ENCODE results near the gene YTHDF2.

YTHDF2 gene

DNA sequence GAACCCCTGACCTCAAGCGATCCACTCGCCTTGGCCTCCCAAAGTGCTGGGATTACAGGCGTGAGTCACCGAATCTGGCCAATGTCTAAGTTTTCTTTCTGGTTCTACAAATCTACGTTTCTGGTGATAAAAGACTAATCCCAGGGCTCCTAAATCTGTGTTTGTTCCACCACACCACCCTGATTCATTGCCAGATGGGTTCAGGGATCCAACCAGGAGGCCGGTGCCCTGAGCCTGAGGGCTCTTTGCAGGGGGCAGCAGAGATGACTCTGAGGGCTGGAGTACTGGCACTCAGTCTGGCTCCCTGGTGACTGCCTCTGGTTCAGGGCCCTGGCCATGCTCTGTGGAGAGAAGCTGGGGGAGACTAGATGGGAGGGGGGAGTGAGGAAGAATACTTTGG lies 64.7 kb downstream of the YTHDF2 start:
- no peak for DNase-seq (ENCODE audit: low spot score)

DNA sequence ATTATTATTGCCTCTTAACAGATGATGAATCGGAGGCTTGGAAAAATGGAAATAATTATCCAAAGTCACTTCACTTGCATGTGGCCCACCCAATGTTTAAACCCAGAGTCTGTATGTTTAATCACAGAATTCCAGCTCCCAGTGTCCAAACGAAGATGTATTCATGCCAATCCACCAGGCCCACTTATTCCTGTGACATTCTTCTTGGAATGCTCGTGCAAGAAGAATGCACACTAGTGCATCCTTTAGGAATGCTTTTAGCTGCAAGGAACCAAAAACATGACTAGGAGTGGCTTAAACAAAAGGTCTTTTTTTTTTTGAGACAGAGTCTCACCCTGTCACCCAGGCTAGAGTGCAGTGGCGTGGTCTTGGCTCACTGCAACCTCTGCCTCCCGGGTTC lies 66.3 kb downstream of the YTHDF2 start:
- no peak for DNase-seq (ENCODE audit: low spot score)

DNA sequence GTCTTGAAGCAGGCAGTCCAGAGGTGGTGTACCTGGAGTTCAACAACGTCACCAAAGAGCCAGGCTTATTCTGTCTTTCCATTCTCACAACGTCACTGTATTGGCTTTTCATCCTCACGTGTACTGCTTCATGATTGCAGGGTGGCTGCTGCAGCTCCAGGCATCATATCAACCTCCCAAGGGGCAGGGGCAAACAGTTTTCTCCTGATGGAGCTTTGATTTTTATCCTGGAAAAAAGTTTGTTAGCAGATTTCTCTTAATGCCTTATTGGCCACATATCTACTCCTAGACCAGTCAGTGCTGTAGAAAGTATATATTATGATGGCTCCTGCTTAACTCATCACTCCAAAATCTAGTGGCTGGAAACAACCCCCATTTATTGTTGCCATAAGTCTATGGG lies 66.9 kb downstream of the YTHDF2 start:
- DNase-seq (ENCODE audit: low spot score) = no peak

DNA sequence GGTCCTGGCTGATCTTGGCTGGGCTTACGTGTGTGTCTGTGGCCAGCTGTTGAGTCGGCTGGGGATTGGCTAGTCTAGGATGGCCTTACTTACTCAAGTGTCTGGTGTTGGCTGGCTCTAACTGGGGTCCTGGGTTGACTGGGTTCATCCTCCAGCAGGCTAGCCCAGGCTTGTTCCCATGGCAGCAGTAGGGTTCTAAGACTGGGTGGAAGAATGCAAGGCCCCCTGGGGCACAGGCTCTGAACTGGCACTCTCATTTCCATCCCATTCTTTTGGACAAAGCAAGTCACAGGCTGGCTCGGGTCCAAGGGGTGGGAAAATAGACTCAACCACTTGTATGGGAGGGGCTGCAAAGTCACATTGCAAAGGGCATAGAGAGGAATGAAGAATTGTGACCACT lies 67.3 kb downstream of the YTHDF2 start:
- no peak for DNase-seq (ENCODE audit: low spot score)

DNA sequence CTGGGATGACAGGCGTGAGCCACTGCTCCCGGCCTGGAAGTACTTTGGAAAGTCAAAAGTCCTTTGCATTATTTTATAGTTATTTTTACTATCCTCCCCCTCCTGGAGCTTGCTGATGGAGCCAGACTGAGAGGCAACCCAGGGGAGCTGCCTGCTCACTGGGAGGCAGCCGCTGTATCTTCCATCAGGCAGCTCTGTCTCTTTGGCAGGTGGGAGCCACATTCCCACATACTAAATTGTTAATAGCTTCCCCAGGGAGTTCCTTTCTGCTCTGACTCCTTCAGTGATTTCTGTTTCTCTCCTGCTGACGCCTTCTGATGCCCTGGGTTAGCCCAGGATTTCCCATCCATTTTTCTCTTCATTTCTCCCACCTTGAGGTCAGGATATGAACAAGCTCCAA lies 70.3 kb downstream of the YTHDF2 start:
- DNase-seq (ENCODE audit: low spot score) = no peak

DNA sequence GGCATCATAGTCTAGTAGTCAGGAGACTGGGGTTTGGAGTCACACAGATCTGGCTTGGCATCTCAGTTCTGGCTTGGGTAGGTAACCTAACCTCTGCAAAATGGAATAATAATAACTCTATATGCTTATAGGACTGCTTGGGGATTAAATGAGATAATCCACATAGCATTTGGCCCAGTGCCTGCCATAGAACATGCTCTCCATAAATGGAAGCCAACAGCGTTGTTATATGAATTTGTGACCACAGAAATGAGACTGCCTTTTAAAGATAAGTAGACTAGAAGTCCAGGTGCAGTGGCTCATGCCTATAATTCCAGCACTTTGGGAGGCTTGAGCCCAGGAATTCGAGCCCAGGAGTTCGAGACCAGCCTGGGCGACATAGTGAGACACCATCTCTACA lies 71.2 kb downstream of the YTHDF2 start:
- DNase-seq (ENCODE audit: low spot score) = no peak

DNA sequence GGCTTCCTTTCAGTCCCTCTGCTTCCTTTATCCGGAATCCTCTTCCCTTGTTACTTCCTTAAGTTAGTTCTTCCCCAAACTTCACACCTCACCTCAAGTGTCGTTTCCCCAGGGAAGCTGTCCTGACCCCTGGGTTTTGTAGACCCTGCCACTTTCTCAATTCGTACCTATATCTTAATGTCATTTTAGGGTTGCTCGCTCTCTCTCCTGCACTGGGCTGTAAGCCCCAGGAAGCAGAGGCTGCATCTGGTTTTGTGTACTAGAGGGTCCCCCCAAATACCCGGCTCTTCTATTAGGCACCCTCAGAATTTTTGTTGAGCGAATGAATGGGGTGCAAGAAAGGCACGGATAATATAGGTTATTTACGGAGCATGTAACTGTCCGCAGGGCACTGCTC lies 74.6 kb downstream of the YTHDF2 start:
- DNase-seq (ENCODE audit: low spot score) = no peak

DNA sequence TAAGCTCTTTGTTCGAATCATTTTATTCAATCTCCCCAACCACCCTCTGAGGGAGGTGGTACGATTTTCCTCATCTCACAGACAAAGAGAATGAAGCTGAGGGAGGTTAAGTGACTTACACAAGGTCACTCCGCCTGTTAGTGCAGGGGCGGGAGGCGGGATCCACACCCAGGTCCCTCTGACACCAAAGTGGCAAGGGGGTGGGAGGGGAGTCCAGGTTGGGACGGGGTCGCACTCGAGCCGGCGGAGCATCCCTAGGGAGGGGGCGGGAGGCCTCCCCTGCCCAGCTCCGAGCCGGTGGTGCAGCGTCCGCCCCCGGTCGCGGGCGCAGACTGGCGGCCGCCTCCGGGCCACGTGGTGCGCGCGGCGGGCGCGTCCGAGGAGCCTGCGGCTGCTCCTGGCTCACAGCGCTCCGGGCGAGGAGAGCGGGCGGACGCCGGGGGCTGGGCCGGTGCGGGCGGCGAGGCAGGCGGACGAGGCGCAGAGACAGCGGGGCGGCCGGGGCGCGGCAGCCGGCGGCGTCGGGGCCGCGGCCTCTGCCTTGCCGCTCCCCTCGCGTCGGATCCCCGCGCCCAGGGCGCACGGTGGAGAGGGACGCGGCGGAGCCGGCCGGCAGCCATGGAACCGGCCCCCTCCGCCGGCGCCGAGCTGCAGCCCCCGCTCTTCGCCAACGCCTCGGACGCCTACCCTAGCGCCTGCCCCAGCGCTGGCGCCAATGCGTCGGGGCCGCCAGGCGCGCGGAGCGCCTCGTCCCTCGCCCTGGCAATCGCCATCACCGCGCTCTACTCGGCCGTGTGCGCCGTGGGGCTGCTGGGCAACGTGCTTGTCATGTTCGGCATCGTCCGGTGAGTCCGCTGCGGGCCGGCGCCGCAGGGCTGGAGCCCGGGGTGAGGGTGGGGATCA lies 75.3 kb downstream of the YTHDF2 start, which contains the start of gene OPRD1:
Gene OPRD1, plus strand, starts transcription at position 405 of the 903 bp plus-strand sequence. Its CDS starts 214 bp downstream, at position 619.
- DNase-seq (ENCODE audit: low spot score) = no peak

DNA sequence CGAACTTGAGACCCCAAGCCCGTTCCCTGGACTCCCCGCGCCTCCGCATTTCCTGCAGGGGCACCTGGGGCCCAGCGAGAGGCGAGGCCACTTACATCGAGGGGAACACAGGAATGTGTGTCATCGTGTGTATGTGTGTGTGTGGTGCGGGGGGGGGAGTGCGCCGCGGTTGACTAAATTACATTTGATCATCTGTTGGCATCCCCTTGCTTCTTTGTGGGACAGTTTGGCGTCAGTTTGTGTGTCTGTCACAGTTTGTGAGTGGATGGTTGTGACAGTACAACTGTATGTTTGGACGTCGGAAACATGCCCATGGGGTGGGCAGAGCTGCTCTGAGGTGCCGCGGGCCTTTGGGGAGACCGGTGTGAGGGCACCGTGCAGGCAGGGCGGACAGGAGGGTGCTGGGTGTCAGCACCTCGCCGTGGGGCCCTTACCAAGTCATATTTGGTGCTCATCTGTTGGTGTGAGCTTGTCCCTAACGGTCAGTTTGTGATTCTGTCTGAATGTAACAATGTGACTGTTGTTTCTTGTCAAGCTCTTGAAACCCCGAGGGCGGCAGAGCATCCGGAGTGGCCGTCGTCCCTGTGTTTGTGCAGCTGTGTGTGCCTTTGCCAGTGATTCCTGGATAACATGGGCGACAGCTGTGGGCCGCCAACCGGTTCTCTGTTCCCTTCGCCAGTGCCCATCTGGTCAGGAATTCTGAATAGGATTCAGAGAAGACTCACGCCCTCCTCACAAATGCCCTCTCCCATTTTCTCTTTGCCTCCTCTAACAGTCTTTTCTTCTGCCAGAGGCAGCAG lies 76.1 kb downstream of the YTHDF2 start:
- no peak for DNase-seq (ENCODE audit: low spot score)

DNA sequence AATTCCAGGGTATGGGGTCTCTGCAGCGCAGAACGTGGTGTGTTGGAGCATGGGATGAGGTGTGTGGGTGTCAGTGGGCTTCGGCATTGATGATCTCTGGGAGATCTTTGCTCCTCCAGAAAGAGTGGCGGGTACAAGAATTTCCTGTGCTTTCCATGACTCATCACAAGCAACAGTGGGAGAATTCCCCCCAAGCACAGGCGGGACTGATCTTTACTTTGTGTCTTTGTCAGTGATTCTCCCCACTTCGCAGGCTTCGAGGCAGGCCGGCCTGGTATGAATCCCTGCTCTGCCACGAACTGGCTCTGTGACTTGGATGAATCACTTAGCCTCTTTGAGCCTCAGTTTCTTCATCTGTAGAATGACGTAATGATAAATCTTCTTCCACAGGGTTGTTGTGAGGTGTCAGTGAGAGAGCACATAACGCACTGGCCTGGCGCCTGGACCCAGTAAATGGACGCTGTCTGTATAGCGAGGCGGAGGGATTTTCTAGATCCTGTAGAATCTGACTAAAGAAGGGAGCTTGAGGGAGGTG lies 77.3 kb downstream of the YTHDF2 start:
- no peak for DNase-seq (ENCODE audit: low spot score)

DNA sequence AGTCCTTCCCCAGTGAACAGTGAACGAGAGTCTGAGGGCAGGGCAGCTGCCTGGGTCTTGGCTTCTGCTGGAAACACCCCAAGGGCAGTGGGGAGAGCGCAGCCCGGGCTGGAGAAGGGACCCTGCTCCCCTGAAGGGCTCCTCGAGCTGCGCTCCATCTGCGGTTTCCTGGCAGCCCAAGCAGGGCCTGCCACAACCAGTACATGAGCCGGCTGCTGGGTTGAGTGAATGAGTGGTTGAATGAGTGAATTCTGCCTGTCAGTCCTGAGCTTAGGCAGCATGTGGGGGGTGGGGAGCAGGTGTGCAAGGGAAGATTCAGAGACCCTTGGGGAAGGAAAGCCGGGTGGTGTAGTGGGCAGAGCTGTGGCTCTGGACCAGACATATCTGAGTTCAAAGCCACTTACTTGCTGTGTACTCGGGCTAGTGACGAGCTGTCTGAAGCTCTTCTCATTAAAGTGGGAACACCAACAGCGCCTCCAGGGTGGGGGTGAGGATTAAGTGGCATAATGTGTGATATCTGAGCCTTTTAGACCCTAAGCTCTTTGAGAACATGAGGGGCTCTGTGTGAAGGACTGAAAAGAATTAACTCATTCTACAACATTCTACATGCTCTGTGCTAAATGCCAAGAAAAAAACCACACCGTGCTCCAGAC lies 78.9 kb downstream of the YTHDF2 start:
- DNase-seq (ENCODE audit: low spot score) = no peak

DNA sequence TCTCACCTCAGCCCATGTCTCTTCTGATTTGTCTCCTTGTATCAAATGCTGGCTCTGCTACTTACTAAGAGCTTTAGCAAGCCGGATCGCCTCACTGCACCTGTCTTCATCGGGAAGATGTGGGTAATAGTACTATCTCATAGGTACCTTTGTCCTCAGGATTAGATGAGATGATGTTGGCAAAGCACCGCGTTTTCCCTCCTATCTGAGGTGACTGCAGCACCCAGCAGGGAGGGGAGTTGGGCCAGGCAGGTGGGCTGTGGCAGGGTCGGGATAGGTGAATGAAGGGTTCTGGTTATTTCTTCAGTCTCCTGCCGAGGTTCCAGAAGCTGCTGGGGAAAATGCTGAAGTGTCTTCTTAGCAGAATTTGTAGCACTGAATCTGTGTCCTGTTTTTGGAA lies 80.4 kb downstream of the YTHDF2 start:
- no peak for DNase-seq (ENCODE audit: low spot score)

DNA sequence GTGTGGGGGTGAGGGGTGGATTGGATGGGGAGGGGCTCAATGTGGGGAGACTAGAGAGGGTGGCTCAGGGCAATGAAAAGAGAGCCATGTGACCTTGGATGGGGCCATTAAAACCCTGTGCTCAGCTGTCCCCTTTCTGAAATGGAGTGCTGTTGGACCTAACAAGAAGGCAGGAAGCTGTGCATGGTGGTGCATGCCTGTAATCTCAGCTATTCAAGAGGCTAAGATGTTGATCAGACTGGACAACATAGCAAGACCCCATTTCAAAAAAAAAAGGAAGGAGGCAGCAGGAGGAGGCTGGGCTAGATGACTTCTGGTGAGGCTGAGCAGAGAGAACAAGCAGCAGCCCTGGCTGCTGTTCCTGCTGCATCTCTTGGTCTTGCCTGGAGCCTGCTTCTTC lies 82.3 kb downstream of the YTHDF2 start:
- DNase-seq (ENCODE audit: low spot score) = no peak
